ENCODE measurements around the gene TNFAIP3.

TNFAIP3 gene

GRCh38 chr6:137824556-137824879 is 42.5 kb upstream of the TNFAIP3 start:
- DNase-seq (ENCODE audit: low spot score), result no peak
- TF ChIP-seq CTCF (IDR thresholded peaks at IDR 0.05; ENCODE audit: extremely low read depth, missing control alignments), result no peak

- no peak for DNase-seq (ENCODE audit: low spot score)
- TF ChIP-seq CTCF (IDR thresholded peaks at IDR 0.05; ENCODE audit: extremely low read depth, missing control alignments), result no peak
Measured at GRCh38 chr6:137824896-137825295, 42.2 kb upstream of the TNFAIP3 start.

GRCh38 chr6:137827411-137827940 is 39.6 kb upstream of the TNFAIP3 start:
- TF ChIP-seq CTCF (IDR thresholded peaks at IDR 0.05; ENCODE audit: extremely low read depth, missing control alignments), result no peak
- no peak for DNase-seq (ENCODE audit: low spot score)

- TF ChIP-seq CTCF (IDR thresholded peaks at IDR 0.05; ENCODE audit: extremely low read depth, missing control alignments), result no peak
- peak; percentile 45 for DNase-seq (ENCODE audit: low spot score)
Measured at GRCh38 chr6:137827977-137828810, 38.9 kb upstream of the TNFAIP3 start.

GRCh38 chr6:137829641-137830083 is 37.4 kb upstream of the TNFAIP3 start:
- no peak for TF ChIP-seq CTCF (IDR thresholded peaks at IDR 0.05; ENCODE audit: extremely low read depth, missing control alignments)
- DNase-seq (ENCODE audit: low spot score), result no peak

GRCh38 chr6:137830511-137830911 is 36.5 kb upstream of the TNFAIP3 start:
- DNase-seq (ENCODE audit: low spot score), result no peak
- no peak for TF ChIP-seq CTCF (IDR thresholded peaks at IDR 0.05; ENCODE audit: extremely low read depth, missing control alignments)

- no peak for TF ChIP-seq CTCF (IDR thresholded peaks at IDR 0.05; ENCODE audit: extremely low read depth, missing control alignments)
- no peak for DNase-seq (ENCODE audit: low spot score)
Measured at GRCh38 chr6:137832110-137832509, 34.9 kb upstream of the TNFAIP3 start.

Data from GM20000 (cell line).